Memory B cell (primary cell): ENCODE data around the gene SVIL.

Experiments
- ATAC-seq: fragments of 150-1000 bp; cut with Tn5 transposase; 2 replicates; pipeline ENCODE4 v1.10.0; 2021; ENCODE audit warnings: low read depth, mild to moderate bottlenecking, moderate library complexity
- DNase-seq, 2 donors: peaks; one replicate each; pipeline ENCODE4 v3.0.0; 2022; ENCODE audit warnings: low spot score in 2 of 2
- H3K27ac Mint-ChIP-seq: one replicate; pipeline ENCODE4 v1.8.0; 2022; ENCODE audit warnings: mild to moderate bottlenecking, moderate library complexity, mixed read lengths
- H3K27me3 Mint-ChIP-seq: one replicate; pipeline ENCODE4 v1.8.0; 2022; ENCODE audit warnings: mixed read lengths
- H3K36me3 Mint-ChIP-seq: one replicate; pipeline ENCODE4 v1.8.0; 2022; ENCODE audit warnings: mild to moderate bottlenecking, mixed read lengths
- H3K4me1 Mint-ChIP-seq: one replicate; pipeline ENCODE4 v1.8.0; 2022; ENCODE audit warnings: mixed read lengths
- H3K4me3 Mint-ChIP-seq: one replicate; pipeline ENCODE4 v1.8.0; 2022; ENCODE audit warnings: mild to moderate bottlenecking, moderate library complexity, mixed read lengths
- H3K9me3 Mint-ChIP-seq: one replicate; pipeline ENCODE4 v1.8.0; 2022; ENCODE audit warnings: mixed read lengths

Gene SVIL

DNA sequence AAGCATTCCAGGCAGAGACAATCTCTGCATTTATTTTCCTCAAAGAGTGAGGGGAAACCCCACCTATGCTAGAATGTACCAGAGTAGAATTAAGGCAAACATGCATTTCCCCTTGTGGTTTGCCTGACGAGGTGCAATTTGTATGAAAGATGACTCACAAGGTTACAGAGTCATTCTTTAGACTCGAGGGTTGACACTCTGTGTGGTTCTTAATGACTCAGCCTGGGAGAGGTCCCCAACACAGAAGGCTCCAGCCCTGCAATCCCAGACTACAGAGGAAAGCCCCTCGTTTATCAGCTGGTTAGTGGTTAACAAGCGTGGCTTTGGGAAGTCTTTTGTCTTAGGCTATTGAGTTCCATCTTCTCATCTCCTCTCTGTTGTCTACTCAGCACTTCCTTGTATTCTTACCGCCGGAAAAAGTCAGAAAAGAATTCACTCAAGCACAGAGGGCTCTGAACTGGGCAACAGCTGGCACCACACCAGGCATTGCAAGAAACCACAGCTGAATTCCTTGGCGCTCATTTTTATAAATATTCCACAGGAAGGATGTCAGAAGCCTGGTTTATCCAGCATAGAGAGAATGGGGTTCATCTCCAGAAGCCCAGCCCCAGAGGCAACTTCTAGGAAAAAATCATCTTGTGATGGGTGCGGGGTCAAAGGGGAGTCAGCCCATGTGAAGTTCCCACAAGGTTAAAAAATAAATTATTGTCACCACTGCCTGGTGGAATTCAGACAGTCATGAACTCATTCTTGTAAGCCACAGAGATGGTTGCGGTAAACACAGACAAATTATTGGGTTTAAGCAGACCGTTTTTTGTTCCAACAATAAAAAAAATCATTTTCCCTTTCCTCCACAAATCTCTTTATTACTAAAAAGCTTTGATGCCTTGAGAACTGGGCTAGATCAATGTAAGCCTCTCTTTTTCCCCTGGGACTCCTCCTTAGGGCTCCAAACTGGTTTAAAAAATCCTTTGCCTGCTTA, 24.5 kb upstream of the SVIL start:
- Mint-ChIP-seq H3K4me1 (peaks cover 3% of the 10 kb centered on the region), H3K27ac (no peak overlapping the region), H3K27me3 (no peaks in the 10 kb centered on the region), H3K36me3 (peaks cover 3% of the 10 kb centered on the region), H3K4me3 (peak overlapping the region; percentile 12), H3K9me3 (peaks cover 2% of the 10 kb centered on the region)
- DNase-seq (no peak), ATAC-seq (peak; percentile 74)

DNA sequence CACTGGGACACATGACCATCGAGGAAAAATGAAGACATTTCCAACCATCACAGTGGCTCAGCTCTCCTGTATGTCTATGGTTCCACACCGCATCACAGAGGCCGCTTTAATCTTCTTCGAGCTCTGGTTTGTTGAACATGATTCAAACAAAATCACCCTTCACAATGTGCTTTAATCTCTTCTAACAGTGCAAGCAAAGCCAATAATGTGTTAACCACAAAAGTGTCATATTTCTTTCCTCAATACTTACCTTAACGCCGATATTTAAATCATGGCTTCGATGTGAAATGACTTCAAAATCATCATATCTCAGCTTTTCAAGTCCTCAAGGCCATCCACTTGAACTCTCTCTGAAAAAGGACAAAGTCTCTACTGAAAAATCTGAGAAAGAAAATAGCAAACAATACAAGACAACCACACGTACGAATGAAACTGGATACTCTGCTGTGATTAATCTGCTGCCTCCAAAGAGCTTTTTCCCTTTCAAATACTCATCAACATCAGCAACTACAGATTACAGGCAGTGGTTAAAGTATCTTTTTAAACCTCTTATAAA, 23.0 kb upstream of the SVIL start:
- peaks cover 3% of the 10 kb centered on the region for H3K9me3 Mint-ChIP-seq
- H3K4me3 Mint-ChIP-seq, result no peak overlapping the region
- H3K36me3 Mint-ChIP-seq, result peaks cover 3% of the 10 kb centered on the region
- H3K27me3 Mint-ChIP-seq, result no peaks in the 10 kb centered on the region
- H3K4me1 Mint-ChIP-seq, result peaks cover 3% of the 10 kb centered on the region
- ATAC-seq (no peak), DNase-seq (no peak)
- no peak overlapping the region for H3K27ac Mint-ChIP-seq

- H3K27ac Mint-ChIP-seq, result no peak overlapping the region
- H3K36me3 Mint-ChIP-seq, result peaks cover 3% of the 10 kb centered on the region
- ATAC-seq, result no peak
These were observed 21.8 kb upstream of the SVIL start for GRCh38 chr10:29656451-29656992.

GRCh38 chr10:29652192-29652591, 17.4 kb upstream of the SVIL start:
- ATAC-seq (no peak), DNase-seq (no peak)
- Mint-ChIP-seq H3K4me1 (peaks cover 3% of the 10 kb centered on the region), H3K36me3 (peaks cover 1% of the 10 kb centered on the region), H3K4me3 (no peak overlapping the region), H3K27ac (no peak overlapping the region), H3K9me3 (peaks cover 7% of the 10 kb centered on the region), H3K27me3 (no peaks in the 10 kb centered on the region)

More at GRCh38 chr10:29656451-29656992, 21.8 kb upstream of the SVIL start:
- DNase-seq, result no peak
- H3K9me3 Mint-ChIP-seq, result peaks cover 5% of the 10 kb centered on the region
- no peak overlapping the region for H3K4me3 Mint-ChIP-seq
- H3K27me3 Mint-ChIP-seq, result no peaks in the 10 kb centered on the region
- H3K4me1 Mint-ChIP-seq, result peaks cover 3% of the 10 kb centered on the region

- Mint-ChIP-seq H3K27me3 (no peaks in the 10 kb centered on the region), H3K4me3 (no peak overlapping the region), H3K27ac (no peak overlapping the region), H3K4me1 (peaks cover 7% of the 10 kb centered on the region), H3K36me3 (peaks cover 1% of the 10 kb centered on the region), H3K9me3 (peaks cover 7% of the 10 kb centered on the region)
- ATAC-seq (no peak), DNase-seq (no peak)
These were observed 17.0 kb upstream of the SVIL start for GRCh38 chr10:29651767-29652166.

GRCh38 chr10:29650552-29650944, 15.8 kb upstream of the SVIL start:
- no peak overlapping the region for H3K4me3 Mint-ChIP-seq
- H3K36me3 Mint-ChIP-seq, result no peaks in the 10 kb centered on the region
- no peak for DNase-seq
- H3K27me3 Mint-ChIP-seq, result no peaks in the 10 kb centered on the region
- ATAC-seq, result no peak
- H3K27ac Mint-ChIP-seq, result no peak overlapping the region
- H3K9me3 Mint-ChIP-seq, result peaks cover 5% of the 10 kb centered on the region
- peaks cover 7% of the 10 kb centered on the region for H3K4me1 Mint-ChIP-seq

DNA sequence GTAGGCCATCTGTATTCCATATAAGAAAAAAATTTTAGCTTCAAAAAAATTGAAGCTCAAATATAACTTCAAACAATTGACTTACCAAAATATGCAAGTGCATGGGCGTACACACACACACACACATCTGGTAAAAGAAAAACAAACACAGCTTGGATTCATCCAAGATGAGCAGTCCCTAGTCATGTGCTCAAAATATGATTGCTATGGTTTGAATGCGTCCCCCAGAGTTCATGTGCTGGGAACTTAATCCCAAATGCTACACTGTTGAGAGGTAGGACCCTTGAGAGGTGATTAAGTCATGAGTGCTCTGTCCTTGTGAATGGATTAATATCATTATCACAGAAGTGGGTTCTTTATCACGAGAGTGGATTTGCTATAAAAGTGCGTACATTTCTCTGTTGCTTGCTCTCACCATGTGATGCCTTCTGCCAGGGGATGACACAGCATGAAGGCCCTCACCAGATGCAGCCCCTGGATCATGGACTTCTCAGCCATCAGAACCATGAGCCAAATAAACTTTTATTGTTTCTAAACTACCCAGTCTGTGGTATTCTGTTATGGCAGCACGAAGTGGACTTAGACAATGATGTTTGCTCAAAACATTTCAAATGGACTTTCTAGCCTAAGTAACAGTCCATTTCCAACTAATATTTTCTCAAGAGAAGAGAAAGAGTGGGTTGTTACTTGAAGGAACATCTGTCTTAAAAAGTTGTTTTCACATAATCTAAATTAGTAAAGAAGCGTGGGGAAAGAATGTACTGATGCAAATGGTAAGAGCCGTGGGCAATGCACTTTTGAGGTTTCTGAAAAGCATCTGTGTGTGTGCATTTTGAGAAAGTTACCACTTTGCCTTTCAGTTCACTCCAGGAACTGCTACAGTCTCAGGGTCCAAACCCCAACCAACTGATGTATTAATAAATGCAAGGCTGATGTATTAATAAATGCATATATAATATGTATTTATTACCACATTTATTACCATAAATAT, 15.1 kb upstream of the SVIL start:
- Mint-ChIP-seq H3K36me3 (no peaks in the 10 kb centered on the region), H3K4me1 (peaks cover 7% of the 10 kb centered on the region), H3K9me3 (peaks cover 5% of the 10 kb centered on the region), H3K27me3 (no peaks in the 10 kb centered on the region), H3K27ac (no peak overlapping the region), H3K4me3 (no peak overlapping the region)
- ATAC-seq, result no peak
- no peak for DNase-seq

- DNase-seq, result no peak
- Mint-ChIP-seq H3K27ac (no peak overlapping the region), H3K4me1 (peaks cover 7% of the 10 kb centered on the region), H3K36me3 (no peaks in the 10 kb centered on the region), H3K27me3 (no peaks in the 10 kb centered on the region), H3K4me3 (no peak overlapping the region), H3K9me3 (peaks cover 5% of the 10 kb centered on the region)
- ATAC-seq, result no peak
These were observed 14.2 kb upstream of the SVIL start for GRCh38 chr10:29648983-29649268.

- H3K27me3 Mint-ChIP-seq, result no peaks in the 10 kb centered on the region
- H3K36me3 Mint-ChIP-seq, result no peaks in the 10 kb centered on the region
- H3K4me3 Mint-ChIP-seq, result no peak overlapping the region
- H3K9me3 Mint-ChIP-seq, result peaks cover 5% of the 10 kb centered on the region
- peaks cover 7% of the 10 kb centered on the region for H3K4me1 Mint-ChIP-seq
- DNase-seq (no peak), ATAC-seq (no peak)
- no peak overlapping the region for H3K27ac Mint-ChIP-seq
These were observed 13.6 kb upstream of the SVIL start for GRCh38 chr10:29648114-29648982.

DNA sequence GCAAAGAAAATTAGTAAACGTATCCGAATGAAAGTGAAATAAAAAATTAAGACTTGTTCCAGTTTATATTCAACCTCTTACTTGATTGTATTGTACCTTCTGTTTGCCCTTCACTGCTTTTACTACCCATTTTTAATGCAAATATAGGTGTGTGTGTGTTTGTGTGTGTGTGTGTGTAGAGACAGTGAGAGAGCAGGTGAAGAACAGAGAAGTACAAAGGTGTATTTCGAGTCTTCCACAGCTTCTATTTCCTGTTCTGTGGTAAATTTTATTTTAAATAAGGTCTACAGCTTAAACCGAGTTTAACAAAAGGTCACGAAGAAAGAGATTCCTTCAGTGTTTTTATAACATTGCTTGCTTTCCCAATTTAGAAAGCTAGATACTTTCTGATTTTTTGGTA, 12.7 kb upstream of the SVIL start:
- peak overlapping the region; percentile 15 for H3K4me3 Mint-ChIP-seq
- DNase-seq, result no peak
- no peak overlapping the region for H3K27ac Mint-ChIP-seq
- peaks cover 7% of the 10 kb centered on the region for H3K4me1 Mint-ChIP-seq
- peak; percentile 70 for ATAC-seq
- no peaks in the 10 kb centered on the region for H3K36me3 Mint-ChIP-seq
- no peaks in the 10 kb centered on the region for H3K27me3 Mint-ChIP-seq
- H3K9me3 Mint-ChIP-seq, result peaks cover 3% of the 10 kb centered on the region

DNA sequence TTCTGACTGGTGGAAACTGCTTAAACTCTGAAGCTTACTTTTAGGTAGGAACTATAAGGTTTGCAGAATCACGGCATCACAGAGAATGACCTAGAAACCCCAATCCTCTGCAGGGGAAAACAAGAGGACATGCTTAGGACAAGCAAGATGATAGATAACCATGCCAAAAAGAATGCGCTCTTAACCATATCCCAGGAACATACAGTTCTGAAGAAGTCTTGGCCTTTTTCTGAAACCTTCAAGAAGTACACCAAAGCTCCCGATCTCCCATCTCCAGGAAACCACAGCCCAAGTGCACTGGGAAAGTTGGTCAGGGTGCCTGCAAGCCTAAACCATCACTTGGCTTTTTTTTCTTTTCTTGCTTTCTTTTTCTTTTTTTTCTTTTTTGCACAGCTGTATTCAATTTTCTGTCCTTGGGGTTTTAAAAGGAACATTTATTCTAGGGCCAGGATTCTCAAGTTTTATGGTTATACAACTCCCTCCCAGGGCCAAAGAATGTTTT, 12.2 kb upstream of the SVIL start:
- ATAC-seq (no peak), DNase-seq (no peak)
- Mint-ChIP-seq H3K4me3 (peak overlapping the region; percentile 4), H3K4me1 (peaks cover 7% of the 10 kb centered on the region), H3K9me3 (peaks cover 2% of the 10 kb centered on the region), H3K27me3 (no peaks in the 10 kb centered on the region), H3K36me3 (no peaks in the 10 kb centered on the region), H3K27ac (no peak overlapping the region)

GRCh38 chr10:29646238-29646902, 11.6 kb upstream of the SVIL start:
- DNase-seq, result no peak
- Mint-ChIP-seq H3K27ac (no peak overlapping the region), H3K9me3 (peaks cover under 1% of the 10 kb centered on the region), H3K36me3 (no peaks in the 10 kb centered on the region), H3K27me3 (no peaks in the 10 kb centered on the region), H3K4me3 (no peak overlapping the region), H3K4me1 (peaks cover 7% of the 10 kb centered on the region)
- no peak for ATAC-seq
